ENCODE results near the gene ENTPD6.

Gene ENTPD6

GRCh38 chr20:25209400-25209799 is 13.9 kb downstream of the ENTPD6 start:
- no peak for DNase-seq (ENCODE audit: low spot score)

GRCh38 chr20:25209911-25210310 is 14.4 kb downstream of the ENTPD6 start:
- DNase-seq (ENCODE audit: low spot score): no peak

- no peak for DNase-seq (ENCODE audit: low spot score)
These were observed 15.8 kb downstream of the ENTPD6 start for GRCh38 chr20:25211273-25211672.

GRCh38 chr20:25212242-25212641 is 16.7 kb downstream of the ENTPD6 start:
- DNase-seq (ENCODE audit: low spot score): no peak

GRCh38 chr20:25213566-25214425 is 18.3 kb downstream of the ENTPD6 start:
- no peak for DNase-seq (ENCODE audit: low spot score)

- no peak for DNase-seq (ENCODE audit: low spot score)
These were observed 18.9 kb downstream of the ENTPD6 start for GRCh38 chr20:25214426-25214790.

- DNase-seq (ENCODE audit: low spot score): no peak
These were observed 19.3 kb downstream of the ENTPD6 start for GRCh38 chr20:25214819-25215218.

- DNase-seq (ENCODE audit: low spot score): no peak
These were observed 20.0 kb downstream of the ENTPD6 start for GRCh38 chr20:25215521-25215920.

- no peak for DNase-seq (ENCODE audit: low spot score)
These were observed 20.9 kb downstream of the ENTPD6 start for GRCh38 chr20:25216199-25216945.

GRCh38 chr20:25217161-25218108 is 21.9 kb downstream of the ENTPD6 start:
- DNase-seq (ENCODE audit: low spot score): no peak

- DNase-seq (ENCODE audit: low spot score): no peak
These were observed 22.6 kb downstream of the ENTPD6 start for GRCh38 chr20:25218109-25218486.

GRCh38 chr20:25218492-25218891 is 23.0 kb downstream of the ENTPD6 start:
- no peak for DNase-seq (ENCODE audit: low spot score)

GRCh38 chr20:25219365-25219764 is 23.9 kb downstream of the ENTPD6 start:
- no peak for DNase-seq (ENCODE audit: low spot score)

- DNase-seq (ENCODE audit: low spot score): no peak
These were observed 24.7 kb downstream of the ENTPD6 start for GRCh38 chr20:25220021-25220730.

GRCh38 chr20:25220810-25221591 is 25.5 kb downstream of the ENTPD6 start:
- DNase-seq (ENCODE audit: low spot score): peak; percentile 16

GRCh38 chr20:25221592-25222460 is 26.3 kb downstream of the ENTPD6 start:
- peak; percentile 3 for DNase-seq (ENCODE audit: low spot score)

- peak; percentile 1 for DNase-seq (ENCODE audit: low spot score)
These were observed 27.1 kb downstream of the ENTPD6 start for GRCh38 chr20:25222461-25223178.

- DNase-seq (ENCODE audit: low spot score): no peak
These were observed 27.7 kb downstream of the ENTPD6 start for GRCh38 chr20:25223179-25223661.

Data from Ammon's horn (tissue), 1 donor.